Ramos (cell line): ENCODE data around the gene HCN2.
"Not testable (repeated sequence)": the region's sequence is repeated elsewhere in the genome, so short reads cannot be mapped to it uniquely, and the experiment has no call there.

Experiments used
- in situ Hi-C: fragments of 300-500 bp; cut with MboI; formaldehyde crosslinking; loops from one replicate; pipeline ENCODE4 v1.14.3; 2022; ENCODE audit warnings: low sequenced_read_pairs; ENCODE audit not compliant: unreplicated experiment

Gene HCN2

DNA sequence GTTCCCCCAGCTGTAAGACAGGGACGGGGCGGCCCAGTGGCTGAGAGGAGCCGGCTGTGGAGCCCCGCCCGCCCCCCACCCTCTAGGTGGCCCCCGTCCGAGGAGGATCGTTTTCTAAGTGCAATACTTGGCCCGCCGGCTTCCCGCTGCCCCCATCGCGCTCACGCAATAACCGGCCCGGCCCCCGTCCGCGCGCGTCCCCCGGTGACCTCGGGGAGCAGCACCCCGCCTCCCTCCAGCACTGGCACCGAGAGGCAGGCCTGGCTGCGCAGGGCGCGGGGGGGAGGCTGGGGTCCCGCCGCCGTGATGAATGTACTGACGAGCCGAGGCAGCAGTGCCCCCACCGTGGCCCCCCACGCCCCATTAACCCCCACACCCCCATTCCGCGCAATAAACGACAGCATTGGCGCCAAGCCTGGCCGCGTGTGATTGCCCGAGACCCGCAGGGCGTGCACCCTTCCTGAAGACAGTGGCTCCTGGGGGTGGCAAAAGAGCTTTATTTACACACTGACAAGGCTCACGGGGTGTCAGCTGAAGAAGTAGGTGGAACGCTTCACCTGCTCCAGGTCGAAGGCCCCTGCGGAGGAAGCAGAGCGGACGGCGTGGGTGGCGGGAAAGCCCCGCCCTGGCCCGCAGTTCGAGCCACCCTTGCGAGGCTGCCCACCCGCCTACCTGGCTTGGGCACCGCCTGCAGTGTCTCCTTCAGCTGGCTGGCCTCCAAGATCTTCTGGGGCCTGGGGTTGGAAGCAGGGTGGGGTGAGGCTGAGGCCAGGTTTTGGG lies 27.3 kb downstream of the HCN2 start:
- in situ Hi-C loops: no loop called here

DNA sequence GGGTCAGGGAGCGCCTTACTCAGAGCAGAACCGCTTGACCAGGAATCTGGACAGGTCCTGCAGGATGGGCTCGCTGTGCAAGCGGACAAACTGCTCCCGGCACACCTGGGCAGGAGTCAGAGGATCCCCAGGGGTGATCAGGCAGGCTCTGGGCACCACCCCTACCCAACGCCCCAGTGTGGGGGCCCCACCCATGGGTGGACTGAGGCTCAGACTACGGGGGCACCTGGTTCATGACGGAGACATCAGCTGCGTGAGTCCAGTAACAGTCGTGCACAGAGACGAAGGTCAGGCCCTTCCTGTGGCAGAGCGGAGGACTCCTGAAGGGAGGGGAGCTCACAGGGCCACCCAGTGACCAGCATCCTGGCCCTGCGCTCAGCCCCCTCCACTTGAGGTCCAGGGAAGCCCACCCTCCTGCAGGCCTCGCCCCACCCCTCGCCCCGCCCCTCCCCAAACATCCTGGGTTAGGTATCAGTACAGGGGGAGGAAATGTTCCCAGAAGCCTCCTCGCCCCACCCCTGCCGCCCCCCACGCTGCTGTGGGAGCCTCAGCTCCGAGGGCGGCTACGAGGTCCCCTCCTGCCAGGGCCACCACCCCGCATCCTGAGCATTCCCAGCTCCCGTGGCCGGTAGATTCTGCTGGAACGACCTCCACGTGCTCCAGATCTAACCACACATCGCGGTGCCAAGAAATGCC lies 28.0 kb downstream of the HCN2 start:
- in situ Hi-C loops: no loop called here

DNA sequence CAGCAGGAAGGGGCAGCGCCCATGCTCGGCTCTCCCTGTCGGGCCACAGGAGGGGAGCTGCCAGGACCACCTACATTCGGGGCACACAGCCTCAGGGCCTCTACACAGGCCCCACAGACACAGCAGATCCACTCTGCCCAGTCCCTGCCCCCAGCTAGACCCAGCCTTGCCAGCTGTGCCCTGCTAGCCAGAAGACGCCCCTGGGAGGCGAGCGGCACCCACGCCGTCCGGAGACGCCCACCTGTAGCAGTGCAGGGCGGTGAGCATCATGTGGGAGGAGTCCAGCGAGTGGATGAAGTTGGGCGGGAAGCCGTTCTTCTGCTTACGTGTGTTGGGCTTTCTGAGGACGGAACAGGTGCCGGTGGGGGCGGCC lies 28.6 kb downstream of the HCN2 start:
- in situ Hi-C loops: no loop called here

DNA sequence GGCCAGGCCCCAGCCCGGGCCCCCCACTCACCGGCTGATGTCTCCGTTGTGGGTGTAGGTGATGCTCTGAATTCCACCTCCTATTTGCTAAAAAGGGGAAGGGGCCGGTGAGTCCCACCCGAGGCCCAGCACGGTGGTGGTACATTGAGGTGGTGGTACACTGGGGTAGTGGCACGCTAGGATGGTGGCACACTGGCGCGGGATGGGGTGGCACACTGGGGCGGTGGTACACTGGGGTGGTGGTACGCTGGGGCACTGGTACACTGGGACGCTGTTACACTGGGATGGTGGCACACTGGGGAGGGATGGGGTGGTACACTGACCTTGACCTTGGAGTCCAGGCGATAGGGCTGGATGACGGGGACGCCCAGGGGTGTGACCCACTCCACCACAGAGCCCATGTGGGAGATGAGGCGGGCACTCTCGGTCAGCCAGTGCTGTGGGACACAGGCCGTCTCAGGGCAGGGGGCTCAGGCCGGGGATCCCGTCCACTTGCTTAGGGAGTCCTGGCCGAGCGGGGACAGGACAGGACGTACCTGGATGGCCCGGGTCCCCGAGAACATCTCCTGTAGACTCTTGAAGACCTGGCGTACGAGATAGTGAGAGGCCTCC lies 29.1 kb downstream of the HCN2 start:
- in situ Hi-C loops: no loop called here

DNA sequence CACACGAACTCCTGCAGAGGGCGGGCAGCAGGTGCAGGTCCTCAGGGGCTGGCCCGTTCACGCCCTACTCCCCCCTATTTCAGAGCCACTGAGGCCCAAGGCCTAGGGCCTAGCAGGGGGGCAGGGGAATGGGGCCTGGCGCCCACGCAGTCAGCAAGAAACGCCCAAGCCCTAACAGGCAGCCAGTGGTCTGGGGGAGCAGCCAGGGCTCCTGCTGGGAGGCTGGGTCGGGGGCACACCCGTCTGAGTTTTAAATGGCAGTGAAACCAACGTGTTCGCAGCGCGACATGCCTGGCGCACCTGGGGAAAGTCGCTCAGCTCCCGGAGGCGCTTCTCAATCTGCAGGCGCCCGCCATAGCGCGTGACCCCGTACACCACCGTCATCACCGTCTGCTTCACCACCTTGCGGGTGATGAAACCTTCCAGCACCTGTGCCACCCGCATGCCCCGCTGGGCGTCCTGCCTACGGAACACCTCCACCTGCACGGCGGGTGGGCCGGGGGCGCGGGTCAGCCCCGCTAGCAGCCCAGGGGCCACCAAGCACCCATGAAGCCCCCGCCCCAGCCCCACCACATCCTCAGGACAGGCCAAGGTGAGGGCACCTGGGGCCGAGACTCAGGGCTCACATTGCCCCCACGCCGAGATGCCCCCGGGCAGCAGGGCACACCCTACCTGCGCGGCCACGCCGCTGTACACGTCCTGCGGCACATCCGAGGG lies 29.8 kb downstream of the HCN2 start:
- in situ Hi-C loops: no loop called here

DNA sequence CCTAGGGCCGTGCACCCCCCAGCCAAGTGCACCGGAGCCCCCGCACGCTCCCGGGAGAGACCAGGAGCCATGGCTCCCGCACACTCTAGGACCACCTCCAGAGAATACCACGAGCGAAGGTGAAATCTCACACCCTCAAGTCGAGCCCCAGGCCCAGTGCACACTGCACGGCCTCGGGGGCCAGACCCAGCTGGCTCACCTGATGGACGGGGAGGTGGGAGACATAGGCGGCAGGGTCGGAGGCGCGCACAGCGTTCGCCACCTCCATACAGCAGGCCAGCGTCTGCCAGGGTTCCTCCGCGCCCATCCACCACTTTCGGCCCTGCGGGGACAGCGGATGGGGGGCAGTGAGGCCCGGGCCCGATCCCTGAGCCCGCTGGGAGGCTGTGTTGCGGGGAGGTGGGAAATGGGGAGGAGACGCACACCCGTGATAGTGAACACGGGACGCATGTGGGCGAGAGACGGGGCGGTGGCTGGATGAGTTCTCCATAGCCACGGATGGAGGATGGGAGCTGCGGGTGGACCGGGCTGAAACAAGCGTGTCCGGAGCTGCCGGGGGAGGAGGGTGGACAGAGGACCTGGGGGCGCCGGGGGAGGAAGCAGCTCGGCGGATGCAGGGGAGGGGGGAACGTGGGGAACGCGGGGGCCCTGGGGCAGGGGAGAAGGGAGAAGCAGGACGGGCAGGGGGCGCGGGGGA lies 30.6 kb downstream of the HCN2 start:
- in situ Hi-C loops: no loop called here

DNA sequence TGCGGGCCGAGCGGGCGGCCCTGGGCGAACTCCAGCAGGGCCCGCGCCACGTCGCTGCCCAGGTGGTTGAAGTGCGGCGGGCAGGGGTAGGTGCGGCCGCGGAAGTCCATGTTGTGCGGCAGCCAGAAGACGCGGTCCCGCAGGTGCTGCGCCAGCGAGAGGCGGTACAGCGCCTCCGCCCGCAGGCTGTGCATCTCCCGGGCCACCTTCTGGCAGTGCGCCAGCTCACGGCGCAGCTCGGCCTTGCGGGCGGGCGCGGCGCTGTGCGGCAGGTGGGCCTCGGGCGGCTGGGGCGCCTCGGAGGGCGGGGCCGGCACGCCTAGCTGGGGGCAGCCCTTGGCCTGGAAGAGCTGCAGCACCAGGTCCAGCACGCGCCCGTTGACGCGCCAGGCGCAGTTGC lies 31.5 kb downstream of the HCN2 start:
- in situ Hi-C loops: not testable (repeated sequence)

DNA sequence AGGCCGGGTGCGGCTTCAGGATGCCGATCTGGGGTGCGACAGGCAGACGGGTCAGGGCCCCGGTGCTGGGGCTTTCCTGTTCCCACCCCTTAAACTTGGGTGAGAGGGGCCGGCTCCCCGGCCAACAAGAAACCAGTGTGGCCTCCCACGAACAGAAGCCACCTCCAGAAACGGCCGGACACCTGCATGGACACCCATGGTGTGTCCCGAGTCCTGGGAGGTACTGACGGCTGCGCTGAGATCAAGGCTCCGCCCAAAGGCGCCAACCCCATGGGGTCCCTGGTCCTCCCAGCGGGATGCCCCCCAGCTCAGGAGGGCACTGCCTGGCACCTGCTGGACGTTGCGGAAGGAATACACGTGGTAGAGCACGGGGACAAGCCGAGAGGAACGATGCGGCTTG lies 32.1 kb downstream of the HCN2 start:
- in situ Hi-C loops: no loop called here

DNA sequence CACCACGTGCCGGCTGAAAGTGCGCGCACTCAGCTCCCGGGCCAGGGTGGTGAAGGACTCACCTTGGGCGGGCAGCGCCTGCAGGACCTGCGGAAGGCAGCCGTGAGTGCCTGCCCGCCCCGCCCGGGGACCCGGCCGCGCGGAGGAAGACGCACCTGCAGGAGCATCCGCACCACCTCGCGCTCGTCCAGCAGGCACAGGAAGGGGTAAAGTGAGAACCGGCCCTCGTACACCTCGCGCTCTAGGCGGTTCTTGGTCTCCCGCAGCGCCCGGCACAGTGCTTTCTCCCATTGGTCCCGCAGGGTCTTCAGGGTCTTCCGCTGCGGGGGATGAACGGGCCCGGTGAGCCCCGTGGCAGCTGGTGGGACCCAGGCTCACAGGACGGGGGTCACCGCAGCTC lies 33.0 kb downstream of the HCN2 start:
- in situ Hi-C loops: no loop called here

DNA sequence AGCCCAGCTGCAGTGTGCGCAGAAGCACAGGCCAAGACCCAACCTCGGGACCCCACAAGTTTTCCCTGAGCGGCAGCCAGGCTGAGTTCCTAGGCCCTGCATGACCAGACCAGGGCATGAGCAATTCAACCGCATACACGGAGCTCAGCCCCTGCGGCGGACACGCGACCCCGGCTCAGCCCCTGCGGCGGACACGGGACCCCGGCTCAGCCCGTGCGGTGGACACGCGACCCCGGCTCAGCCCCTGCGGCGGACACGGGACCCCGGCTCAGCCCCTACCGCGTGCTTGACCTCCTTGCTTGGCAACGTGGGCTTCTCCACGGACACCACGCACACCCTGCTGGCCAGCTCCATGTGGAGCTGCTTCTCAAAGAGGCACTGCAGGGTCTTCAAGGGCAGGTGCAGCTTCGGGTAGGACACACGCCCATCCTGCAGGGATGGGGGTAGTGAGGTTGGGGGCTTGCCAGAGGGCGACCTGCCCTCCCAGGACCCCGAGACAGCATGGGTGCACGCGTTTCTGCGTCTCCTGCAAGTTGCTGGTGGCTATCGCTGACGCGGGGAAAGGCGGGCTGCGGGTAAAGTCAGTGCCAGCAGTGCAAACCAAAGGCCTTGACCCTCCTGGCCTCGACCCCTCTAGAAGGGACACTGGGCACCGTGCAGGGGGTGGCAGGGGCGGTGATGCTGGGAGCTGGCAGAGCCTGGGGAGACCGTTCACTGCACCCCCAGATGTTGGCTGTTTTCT lies 33.7 kb downstream of the HCN2 start:
- in situ Hi-C loops: no loop called here

DNA sequence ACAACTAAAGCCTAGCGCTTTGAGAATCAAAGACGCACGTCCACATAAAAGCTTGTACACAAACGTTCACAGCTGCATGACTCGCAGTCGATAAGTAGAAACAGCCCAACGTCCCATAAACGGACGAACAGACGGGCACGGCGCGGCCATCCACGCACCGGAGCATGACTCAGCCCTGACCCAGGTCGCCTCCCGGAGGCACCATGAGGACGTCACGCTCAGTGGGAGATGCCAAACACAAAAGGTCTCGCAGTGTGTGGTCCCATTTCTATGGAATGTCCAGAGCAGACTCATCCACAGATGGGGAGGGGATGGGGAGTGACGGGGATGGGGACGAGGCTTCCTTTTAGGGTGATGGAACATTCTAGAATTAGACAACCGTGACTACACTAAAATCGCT lies 34.3 kb downstream of the HCN2 start:
- in situ Hi-C loops: no loop called here

DNA sequence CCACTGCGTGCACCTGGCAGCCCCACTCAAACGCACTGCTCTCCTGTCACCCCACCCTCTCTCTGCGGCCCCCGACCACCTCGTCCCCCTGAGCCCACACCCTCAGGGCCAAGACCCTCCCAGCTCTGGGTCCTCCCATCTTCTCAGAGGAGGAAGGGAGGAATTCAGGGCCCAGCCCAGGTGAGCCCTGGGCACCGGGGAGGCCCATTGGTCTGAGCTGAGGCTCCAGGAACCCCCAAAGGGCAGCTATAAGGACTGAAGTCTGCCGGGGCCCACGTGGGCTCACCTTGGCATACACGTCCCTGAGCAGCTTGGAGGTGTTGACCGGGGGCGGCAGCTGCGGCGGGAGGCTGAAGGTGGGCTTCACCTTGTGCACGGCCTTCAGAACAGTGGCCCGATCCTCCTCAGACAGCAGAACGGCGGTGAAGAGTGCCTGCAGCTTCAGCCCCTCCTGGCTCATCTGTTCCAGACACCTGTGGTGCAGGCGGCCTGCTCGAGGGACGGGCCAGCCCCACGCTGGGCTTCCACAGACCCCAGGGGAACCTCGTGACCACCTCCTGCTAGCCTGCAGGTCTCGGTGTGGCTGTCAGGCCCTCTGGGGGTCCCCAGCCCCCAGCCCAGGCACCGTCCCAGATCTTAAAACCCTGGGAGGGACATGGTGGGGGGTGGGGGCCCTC lies 34.9 kb downstream of the HCN2 start:
- in situ Hi-C loops: no loop called here

DNA sequence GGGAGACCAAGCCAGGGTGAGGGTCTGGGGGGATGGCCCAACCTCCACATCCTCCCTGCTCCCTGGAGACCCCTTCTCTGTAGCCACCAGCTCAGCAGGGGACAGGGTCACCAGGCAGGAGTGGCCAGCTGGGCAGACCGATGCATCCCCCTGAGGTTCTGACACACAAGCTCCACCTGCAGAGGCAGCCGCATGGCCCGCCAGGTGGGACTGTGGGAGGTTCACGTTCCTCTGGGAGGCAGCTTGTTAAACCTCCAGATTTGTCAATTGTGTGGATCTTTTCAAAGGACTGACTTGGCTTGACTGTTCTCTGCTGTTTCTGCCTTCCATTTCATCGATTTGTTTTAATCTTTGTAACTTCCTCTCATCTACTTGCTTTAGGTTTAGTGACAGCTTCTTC lies 35.6 kb downstream of the HCN2 start:
- in situ Hi-C loops: no loop called here

DNA sequence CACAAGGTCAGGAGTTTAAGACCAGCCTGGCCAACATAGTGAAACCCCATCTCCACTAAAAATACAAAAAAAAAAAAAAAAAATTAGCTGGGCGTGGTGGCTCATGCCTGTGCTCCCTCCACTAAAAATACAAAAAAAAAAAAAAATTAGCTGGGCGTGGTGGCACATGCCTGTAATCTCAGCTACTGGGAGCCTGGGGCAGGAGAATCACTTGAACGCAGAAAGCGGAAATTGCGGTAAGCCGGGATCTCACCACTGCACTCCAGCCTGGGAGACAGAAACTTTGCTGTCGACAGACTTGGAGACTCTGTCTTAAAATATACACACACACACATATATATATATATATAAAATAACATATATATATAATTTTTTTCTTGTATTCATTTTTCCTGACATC lies 36.9 kb downstream of the HCN2 start:
- in situ Hi-C loops: not testable (repeated sequence)

DNA sequence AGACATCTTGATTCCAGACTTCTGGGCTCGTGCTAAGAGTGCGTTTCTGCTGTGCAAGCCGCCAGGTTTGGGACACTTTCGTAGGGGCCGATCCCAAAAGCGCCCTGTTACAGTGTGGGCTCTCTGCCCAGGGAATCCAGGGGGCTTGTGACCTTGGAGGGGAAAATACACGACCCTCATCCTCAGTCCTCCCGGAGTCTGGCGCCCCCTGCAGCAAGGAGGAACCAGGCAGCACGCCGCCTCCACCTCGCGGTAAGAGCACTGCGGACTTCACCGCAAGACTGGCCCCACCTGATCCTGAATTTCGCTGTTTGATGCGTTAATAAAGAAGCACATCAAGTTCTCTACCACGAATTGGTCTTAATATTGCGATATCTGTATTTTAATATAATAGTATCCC lies 38.5 kb downstream of the HCN2 start:
- in situ Hi-C loops: no loop called here

DNA sequence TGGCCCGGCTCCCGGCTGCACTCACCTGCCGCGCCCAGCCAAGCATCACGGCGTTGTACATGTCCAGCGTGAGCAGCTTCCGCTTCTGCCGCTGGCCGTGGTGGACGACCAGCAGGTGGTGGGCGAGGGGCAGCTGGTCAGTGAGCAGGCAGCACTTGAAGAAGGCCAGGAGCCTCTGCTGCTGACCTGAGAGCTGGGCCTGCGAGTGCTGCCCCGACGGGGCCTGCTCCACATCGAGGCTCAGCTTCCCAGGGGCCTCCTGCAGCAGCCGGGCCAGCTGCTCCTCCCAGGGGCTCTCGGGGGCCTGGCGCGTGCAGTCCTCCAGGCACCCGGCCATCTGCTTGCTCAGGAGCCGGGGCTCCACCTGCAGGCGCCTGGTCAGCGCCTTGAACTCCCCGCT lies 39.8 kb downstream of the HCN2 start:
- in situ Hi-C loops: not testable (repeated sequence)

DNA sequence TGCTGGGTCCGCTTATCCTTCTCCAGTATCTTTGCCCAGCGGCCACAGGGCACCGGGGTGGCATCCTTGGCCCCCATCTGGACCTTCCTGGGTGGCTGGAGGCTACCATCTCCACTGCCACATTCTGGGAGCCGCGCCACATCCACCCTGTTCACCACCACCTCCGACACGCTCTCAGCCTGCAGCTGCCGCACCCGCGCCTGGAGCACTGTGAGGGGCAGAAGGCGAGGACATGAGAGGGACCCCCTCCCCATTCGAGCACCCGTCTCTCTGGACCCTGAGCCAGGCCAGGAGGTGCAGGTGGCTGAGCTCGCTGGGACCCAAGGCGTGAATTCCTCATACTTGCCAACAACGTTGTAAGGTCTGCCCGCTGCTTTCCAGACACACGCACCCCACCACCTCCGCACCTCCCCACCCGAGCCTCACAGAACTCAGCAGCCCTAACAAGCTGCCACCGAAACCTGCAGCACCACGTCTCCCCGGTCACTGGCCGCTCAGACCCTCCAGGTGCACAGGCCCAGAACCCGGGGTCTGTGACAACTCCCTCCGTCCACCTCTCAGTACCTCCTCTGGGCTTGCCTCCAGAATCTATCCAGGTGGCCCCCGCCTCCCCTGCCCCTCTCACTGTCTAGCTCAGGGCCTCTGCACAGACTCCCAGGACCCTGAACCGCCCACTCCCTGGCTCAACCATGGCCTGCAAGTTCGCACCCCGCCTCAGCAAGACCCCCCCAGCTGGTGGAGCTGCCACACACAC lies 40.5 kb downstream of the HCN2 start:
- in situ Hi-C loops: no loop called here

DNA sequence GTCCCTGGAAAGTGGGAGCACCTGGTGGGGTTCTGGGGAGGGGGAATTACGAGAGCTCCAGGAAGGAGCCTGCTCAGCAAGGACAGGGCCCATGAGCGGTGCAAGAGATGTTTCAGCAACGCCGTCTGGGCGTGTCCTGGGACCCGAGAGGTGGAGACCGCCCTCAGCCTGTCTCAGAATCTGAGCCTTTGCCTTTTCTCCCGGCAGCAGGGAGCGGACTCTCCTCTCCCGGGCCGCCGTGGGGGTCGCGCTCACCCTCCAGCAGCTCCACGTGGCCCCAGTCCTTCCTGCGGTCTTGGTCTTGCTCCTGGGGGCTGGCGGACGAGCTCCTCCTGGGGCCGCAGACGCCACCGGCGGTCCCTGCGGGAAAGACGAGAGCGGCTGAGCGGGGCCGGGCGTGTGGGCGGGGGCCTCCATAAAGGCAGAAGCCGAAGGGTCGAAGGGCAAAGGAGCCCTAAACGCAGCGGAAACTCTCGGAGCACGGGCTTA lies 42.9 kb downstream of the HCN2 start:
- in situ Hi-C loops: no loop called here
